Endodermal cell (in vitro differentiated cells): ENCODE data around the gene CCP110. TPM values are rescaled to one million over a fixed set of nuclear protein-coding genes. Genes with fewer than 3 reads are reported as not detected.
"Not testable (repeated sequence)": the region's sequence is repeated elsewhere in the genome, so short reads cannot be mapped to it uniquely, and the experiment has no call there.

Experiments used
- DNase-seq: peaks from one replicate; pipeline ENCODE4 v3.0.0-alpha.2; 2017
- H3K27ac ChIP-seq: 2 replicates; pipeline ENCODE4 v1.5.1; 2013; ENCODE audit warnings: mild to moderate bottlenecking, low read depth, low read length, moderate library complexity
- H3K27me3 ChIP-seq: 2 replicates; pipeline ENCODE4 v1.6.1; 2013; ENCODE audit warnings: mild to moderate bottlenecking, low read length, moderate library complexity; ENCODE audit not compliant: insufficient read depth, control insufficient read depth, poor library complexity, severe bottlenecking
- H3K36me3 ChIP-seq: 2 replicates; pipeline ENCODE4 v1.7.0; 2013; ENCODE audit warnings: mild to moderate bottlenecking, low read length, moderate library complexity; ENCODE audit not compliant: control insufficient read depth, insufficient read depth
- H3K4me1 ChIP-seq: one replicate; pipeline ENCODE4 v1.7.0; 2013; ENCODE audit warnings: low read length; ENCODE audit not compliant: control insufficient read depth, insufficient read depth
- H3K4me3 ChIP-seq: 2 replicates; pipeline ENCODE4 v1.5.1; 2013; ENCODE audit warnings: mild to moderate bottlenecking, low read length, moderate library complexity
- H3K9ac ChIP-seq: 2 replicates; pipeline ENCODE4 v1.6.1; 2013; ENCODE audit warnings: mild to moderate bottlenecking, low read length, moderate library complexity; ENCODE audit not compliant: poor library complexity, severe bottlenecking; ENCODE audit errors: extremely low read depth
- H3K9me3 ChIP-seq: 2 replicates; pipeline ENCODE4 v1.6.1; 2013; ENCODE audit warnings: mild to moderate bottlenecking, low read length, moderate library complexity; ENCODE audit not compliant: control insufficient read depth
- H3K27ac Mint-ChIP-seq: 2 replicates; pipeline ENCODE4 v1.8.0; 2020; ENCODE audit warnings: mixed read lengths
- H3K27me3 Mint-ChIP-seq: 2 replicates; pipeline ENCODE4 v1.8.0; 2021; ENCODE audit warnings: mild to moderate bottlenecking, mixed read lengths; ENCODE audit not compliant: insufficient read depth
- H3K36me3 Mint-ChIP-seq: 2 replicates; pipeline ENCODE4 v1.8.0; 2020; ENCODE audit warnings: low read depth, mixed read lengths
- H3K4me1 Mint-ChIP-seq: 2 replicates; pipeline ENCODE4 v1.8.0; 2020; ENCODE audit warnings: mixed read lengths
- H3K4me3 Mint-ChIP-seq: 2 replicates; pipeline ENCODE4 v1.8.0; 2020; ENCODE audit warnings: mild to moderate bottlenecking, moderate library complexity, mixed read lengths
- H3K9me3 Mint-ChIP-seq: 2 replicates; pipeline ENCODE4 v1.8.0; 2020; ENCODE audit warnings: mild to moderate bottlenecking, mixed read lengths
- WGBS, 2 experiments: methylation state at CpG; one replicate each; pipeline versions ENCODE4 v1.1.5 to v1.1.7; 2013; ENCODE audit warnings: missing lambda C conversion rate in 2 of 2, mixed read lengths in 1 of 2; ENCODE audit not compliant: insufficient coverage in 1 of 2, insufficient read length in 1 of 2; 5-methylcytosine and 5-hydroxymethylcytosine counted together
- total RNA-seq, 2 donors: library from RNA; stranded (reverse); fragmentation: NEBNext Ultra II Directional in 1 of 2; extraction: Animal tissue kit (Norgen Biotek cat#: 25700) in 1 of 2; gene quantifications; 2 replicates in 1 of 2; 3 replicates in 1 of 2; pipeline ENCODE4 v1.2.1, GENCODE V29; 2021
- TF ChIP-seq, protein P1 (sequence below): fragments of 200-600 bp; sonication (generic); conservative IDR thresholded peaks from 2 replicates; pipeline ENCODE4 v1.5.0; 2021; ENCODE audit warnings: antibody characterized with exemption, mild to moderate bottlenecking

CCP110 gene
- total RNA-seq, 2 donors from 2014 or later: 16.5 to 24.0 TPM

DNA sequence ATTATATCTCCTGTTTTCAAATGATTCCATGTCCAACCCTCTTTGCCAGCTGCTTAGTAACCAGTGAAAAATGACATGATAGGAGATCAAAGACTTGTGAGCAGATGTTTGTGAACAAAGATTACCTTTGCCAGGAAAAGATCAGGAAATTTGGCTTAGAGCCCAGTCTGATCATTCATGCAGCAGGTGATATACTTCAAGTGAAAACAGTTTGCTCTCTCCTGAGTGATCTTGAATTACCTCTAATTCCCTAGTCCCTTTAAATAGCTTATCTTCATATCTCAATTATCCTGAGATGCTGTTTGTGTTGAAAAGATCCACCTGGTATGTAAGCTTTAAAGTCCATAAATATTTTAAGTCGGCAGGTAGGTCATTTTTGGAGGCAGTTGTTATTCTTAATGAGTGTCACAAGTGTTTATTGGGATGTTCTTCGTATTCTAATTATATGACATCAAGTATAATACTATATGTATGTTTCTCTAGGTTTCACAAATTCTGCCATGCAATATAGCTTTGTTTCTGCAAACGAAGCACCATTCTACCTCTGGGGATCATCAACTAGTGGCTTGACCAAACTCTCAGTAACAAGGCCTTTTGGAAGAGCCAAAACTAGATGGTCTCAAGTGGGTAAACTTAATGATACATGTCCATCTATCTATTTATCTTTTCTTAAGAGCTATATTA, 18.5 kb downstream of the CCP110 start:
- 97% methylated on average over 2 of the region's 3 CpGs; no CpG with 5 or more reads in 1 of the 2 experiments for WGBS, 2 experiments
- Histone ChIP-seq H3K36me3 (peaks cover 70% of the 10 kb centered on the region), H3K4me1 (no peaks in the 10 kb centered on the region), H3K27me3 (no peaks in the 10 kb centered on the region), H3K9ac (no peak overlapping the region), H3K27ac (no peak overlapping the region), H3K9me3 (peaks cover 25% of the 10 kb centered on the region), H3K4me3 (no peak overlapping the region)
- no peak overlapping the region for H3K4me3 Mint-ChIP-seq
- TF ChIP-seq, protein P1, sequence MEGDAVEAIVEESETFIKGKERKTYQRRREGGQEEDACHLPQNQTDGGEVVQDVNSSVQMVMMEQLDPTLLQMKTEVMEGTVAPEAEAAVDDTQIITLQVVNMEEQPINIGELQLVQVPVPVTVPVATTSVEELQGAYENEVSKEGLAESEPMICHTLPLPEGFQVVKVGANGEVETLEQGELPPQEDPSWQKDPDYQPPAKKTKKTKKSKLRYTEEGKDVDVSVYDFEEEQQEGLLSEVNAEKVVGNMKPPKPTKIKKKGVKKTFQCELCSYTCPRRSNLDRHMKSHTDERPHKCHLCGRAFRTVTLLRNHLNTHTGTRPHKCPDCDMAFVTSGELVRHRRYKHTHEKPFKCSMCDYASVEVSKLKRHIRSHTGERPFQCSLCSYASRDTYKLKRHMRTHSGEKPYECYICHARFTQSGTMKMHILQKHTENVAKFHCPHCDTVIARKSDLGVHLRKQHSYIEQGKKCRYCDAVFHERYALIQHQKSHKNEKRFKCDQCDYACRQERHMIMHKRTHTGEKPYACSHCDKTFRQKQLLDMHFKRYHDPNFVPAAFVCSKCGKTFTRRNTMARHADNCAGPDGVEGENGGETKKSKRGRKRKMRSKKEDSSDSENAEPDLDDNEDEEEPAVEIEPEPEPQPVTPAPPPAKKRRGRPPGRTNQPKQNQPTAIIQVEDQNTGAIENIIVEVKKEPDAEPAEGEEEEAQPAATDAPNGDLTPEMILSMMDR: no peak
- H3K4me1 Mint-ChIP-seq: no peaks in the 10 kb centered on the region
- no peak overlapping the region for H3K27ac Mint-ChIP-seq
- peaks cover 17% of the 10 kb centered on the region for H3K9me3 Mint-ChIP-seq
- peaks cover 64% of the 10 kb centered on the region for H3K36me3 Mint-ChIP-seq
- H3K27me3 Mint-ChIP-seq: no peaks in the 10 kb centered on the region
- DNase-seq: no peak

DNA sequence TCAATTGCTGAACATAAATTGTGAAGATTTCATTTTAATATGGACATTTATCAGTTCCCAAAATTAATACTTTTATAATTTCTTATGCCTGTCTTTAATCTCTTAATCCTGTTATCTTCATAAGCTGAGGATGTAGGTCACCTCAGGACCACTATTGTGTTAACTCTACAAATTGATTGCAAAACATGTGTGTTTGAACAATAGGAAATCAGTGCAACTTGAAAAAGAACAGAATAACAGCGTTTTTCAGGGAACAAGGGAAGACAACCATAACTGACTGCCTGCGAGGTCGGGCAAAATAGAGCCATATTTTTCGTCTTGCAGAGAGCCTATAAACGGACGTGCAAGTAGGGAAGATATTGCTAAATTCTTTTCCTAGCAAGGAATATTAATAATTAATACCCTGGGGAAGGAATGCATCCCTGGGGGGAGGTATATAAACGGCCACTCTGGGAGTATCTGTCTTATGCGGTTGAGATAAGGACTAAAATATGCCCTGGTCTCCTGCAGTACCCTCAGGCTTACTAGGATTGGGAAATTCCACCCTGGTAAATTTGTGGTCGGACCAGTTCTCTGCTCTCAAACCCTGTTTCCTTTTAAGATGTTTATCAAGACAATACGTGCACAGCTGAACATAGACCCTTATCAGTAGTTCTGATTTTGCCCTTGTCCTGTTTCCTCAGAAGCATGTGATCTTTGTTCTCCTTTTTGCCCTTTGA, 19.7 kb downstream of the CCP110 start:
- H3K4me3 Mint-ChIP-seq, H3K9ac ChIP-seq, H3K27me3 ChIP-seq, H3K4me3 ChIP-seq, H3K4me1 Mint-ChIP-seq, H3K27ac ChIP-seq, H3K4me1 ChIP-seq, H3K27me3 Mint-ChIP-seq, H3K27ac Mint-ChIP-seq, DNase-seq: not testable (repeated sequence)
- peaks cover 25% of the 10 kb centered on the region for H3K9me3 ChIP-seq
- WGBS, 2 experiments: 95% methylated on average over 7 to 10 of the region's 10 CpGs
- Mint-ChIP-seq H3K36me3 (peaks cover 67% of the 10 kb centered on the region), H3K9me3 (peaks cover 17% of the 10 kb centered on the region)
- H3K36me3 ChIP-seq: peaks cover 79% of the 10 kb centered on the region

DNA sequence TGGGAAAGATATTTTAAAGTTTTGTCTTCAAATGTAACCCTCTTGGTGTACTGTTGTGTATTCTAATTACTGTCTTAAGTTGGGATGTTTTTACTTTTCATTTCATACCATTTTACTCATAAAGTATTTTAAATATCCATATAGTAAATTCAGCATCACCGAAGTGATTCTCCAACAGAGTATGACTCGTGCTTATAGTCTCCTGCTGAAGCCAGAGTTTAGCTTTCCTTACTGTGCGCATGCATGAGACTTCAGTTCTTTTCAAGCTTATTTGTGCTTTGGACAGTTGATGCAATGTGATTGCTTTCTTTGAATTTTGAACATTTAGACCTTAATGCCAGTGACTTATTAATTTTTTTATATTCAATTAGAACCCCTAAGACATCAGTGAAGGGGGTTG, 24.4 kb downstream of the CCP110 start:
- Mint-ChIP-seq H3K27me3 (no peaks in the 10 kb centered on the region), H3K9me3 (peaks cover 12% of the 10 kb centered on the region), H3K4me3 (no peak overlapping the region), H3K4me1 (no peaks in the 10 kb centered on the region), H3K27ac (no peak overlapping the region), H3K36me3 (peaks cover 54% of the 10 kb centered on the region)
- H3K27me3 ChIP-seq: no peaks in the 10 kb centered on the region
- no peak for DNase-seq
- H3K9ac ChIP-seq: no peak overlapping the region
- TF ChIP-seq, protein P1: no peak
- H3K27ac ChIP-seq: no peak overlapping the region
- H3K9me3 ChIP-seq: peaks cover 20% of the 10 kb centered on the region
- 93 to 95% methylated on average over 3 of the region's 3 CpGs for WGBS, 2 experiments
- no peak overlapping the region for H3K4me3 ChIP-seq
- H3K36me3 ChIP-seq: peaks cover 92% of the 10 kb centered on the region
- no peaks in the 10 kb centered on the region for H3K4me1 ChIP-seq
